ENCODE measurements around the gene CITED2. TPM values are rescaled to one million over a fixed set of nuclear protein-coding genes. Genes with fewer than 3 reads are reported as not detected.
A peak's percentile ranks its signal among the peaks of the same experiment; 100 is the strongest.

The CITED2 gene
- total RNA-seq, 1 donor from 2014 or later: 22.5 TPM

DNA sequence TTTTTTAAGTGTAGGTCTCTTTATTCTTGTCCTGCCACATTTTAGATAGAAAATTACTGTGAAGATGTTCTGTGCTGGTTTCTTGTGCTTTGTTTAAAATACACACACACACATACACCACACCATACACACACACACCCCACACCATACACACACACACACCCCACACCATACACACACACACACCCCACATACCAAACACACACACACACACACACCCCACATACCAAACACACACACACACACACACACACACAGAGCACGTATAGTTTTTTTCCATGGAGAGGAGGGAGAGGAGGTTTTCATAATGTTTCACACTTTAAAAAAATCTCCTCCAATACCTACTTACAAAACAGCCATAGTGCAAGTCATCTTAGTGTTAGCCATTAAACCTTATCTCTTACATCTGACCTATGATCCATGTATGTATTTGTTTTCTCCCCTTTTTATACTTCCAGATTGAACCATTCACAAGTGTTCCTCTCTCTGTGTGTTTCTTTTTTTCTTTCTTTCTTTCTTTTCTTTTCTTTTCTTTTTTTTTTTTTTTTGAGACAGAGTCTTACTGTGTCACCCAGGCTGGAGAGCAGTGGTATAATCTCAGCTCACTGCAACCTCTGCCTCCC, 19.7 kb upstream of the CITED2 start:
- ATAC-seq (ENCODE audit: low read depth) (no peak), DNase-seq (no peak)
- TF ChIP-seq, protein P1, sequence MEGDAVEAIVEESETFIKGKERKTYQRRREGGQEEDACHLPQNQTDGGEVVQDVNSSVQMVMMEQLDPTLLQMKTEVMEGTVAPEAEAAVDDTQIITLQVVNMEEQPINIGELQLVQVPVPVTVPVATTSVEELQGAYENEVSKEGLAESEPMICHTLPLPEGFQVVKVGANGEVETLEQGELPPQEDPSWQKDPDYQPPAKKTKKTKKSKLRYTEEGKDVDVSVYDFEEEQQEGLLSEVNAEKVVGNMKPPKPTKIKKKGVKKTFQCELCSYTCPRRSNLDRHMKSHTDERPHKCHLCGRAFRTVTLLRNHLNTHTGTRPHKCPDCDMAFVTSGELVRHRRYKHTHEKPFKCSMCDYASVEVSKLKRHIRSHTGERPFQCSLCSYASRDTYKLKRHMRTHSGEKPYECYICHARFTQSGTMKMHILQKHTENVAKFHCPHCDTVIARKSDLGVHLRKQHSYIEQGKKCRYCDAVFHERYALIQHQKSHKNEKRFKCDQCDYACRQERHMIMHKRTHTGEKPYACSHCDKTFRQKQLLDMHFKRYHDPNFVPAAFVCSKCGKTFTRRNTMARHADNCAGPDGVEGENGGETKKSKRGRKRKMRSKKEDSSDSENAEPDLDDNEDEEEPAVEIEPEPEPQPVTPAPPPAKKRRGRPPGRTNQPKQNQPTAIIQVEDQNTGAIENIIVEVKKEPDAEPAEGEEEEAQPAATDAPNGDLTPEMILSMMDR (IDR thresholded peaks at IDR 0.05): no peak
- intact Hi-C loops (cut with micrococcal nuclease): no loop called here
- ChIA-PET CTCF (no interaction called here), POLR2A (interaction anchor here (4.8 kb wide), 1 partner anchor 20 kb away, joined by 39 read pairs; the partner anchor contains the start of gene CITED2)
- Mint-ChIP-seq H3K27ac (no peak overlapping the region), H3K4me3 (no peak overlapping the region), H3K9me3 (no peaks in the 10 kb centered on the region), H3K27me3 (no peaks in the 10 kb centered on the region), H3K36me3 (ENCODE audit: low read depth) (no peaks in the 10 kb centered on the region), H3K4me1 (peaks cover 10% of the 10 kb centered on the region)

- ATAC-seq (ENCODE audit: low read depth) (peak; percentile 95), DNase-seq (no peak)
- no peaks in the 10 kb centered on the region for H3K36me3 Mint-ChIP-seq (ENCODE audit: low read depth)
- H3K9me3 Mint-ChIP-seq: no peaks in the 10 kb centered on the region
- ChIA-PET POLR2A (interaction anchor here (4.8 kb wide), 1 partner anchor 18 kb away, joined by 39 read pairs; the partner anchor contains the start of gene CITED2), CTCF (interaction anchor here (1.4 kb wide), 1 partner anchor 20 kb away, joined by 3 read pairs; no protein-coding TSS in a partner anchor)
- H3K4me3 Mint-ChIP-seq: peak overlapping the region; percentile 35
- no peak overlapping the region for H3K27ac Mint-ChIP-seq
- intact Hi-C loops (cut with micrococcal nuclease): loop anchor here (1.0 kb wide), 1 partner anchor 18 kb away; the partner anchor contains the start of gene CITED2
- H3K4me1 Mint-ChIP-seq: peaks cover 10% of the 10 kb centered on the region
- TF ChIP-seq, protein P1 (IDR thresholded peaks at IDR 0.05): no peak
- H3K27me3 Mint-ChIP-seq: no peaks in the 10 kb centered on the region
These were observed 18.3 kb upstream of the CITED2 start for GRCh38 chr6:139392794-139393193.

DNA sequence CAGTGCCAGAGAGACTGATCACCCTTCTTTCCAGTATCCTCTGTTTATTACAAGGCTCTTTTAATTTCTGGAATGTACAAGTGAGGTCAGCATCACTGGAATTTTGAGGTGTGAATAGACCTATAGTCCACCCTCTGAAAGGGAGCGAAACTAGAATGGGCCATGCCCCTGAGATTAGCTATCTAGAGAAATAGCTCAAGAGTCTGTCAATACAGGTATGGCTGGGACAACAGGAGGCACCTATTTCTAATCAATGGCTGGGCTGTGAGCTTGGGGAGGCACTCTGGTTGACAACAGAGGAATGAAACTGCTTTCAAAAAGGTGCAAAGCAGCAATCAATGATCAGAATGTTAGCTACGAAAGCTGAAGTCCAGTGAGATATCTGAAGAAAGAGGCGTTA, 17.3 kb upstream of the CITED2 start:
- Mint-ChIP-seq H3K27ac (no peak overlapping the region), H3K36me3 (ENCODE audit: low read depth) (no peaks in the 10 kb centered on the region), H3K27me3 (no peaks in the 10 kb centered on the region), H3K4me1 (peaks cover 10% of the 10 kb centered on the region), H3K9me3 (no peaks in the 10 kb centered on the region), H3K4me3 (no peak overlapping the region)
- DNase-seq (no peak), ATAC-seq (ENCODE audit: low read depth) (no peak)
- intact Hi-C loops (cut with micrococcal nuclease): no loop called here
- TF ChIP-seq, protein P1 (IDR thresholded peaks at IDR 0.05): no peak
- ChIA-PET CTCF (interaction anchor here (1.4 kb wide), 1 partner anchor 19 kb away, joined by 3 read pairs; no protein-coding TSS in a partner anchor), POLR2A (interaction anchor here (4.8 kb wide), 1 partner anchor 17 kb away, joined by 39 read pairs; the partner anchor contains the start of gene CITED2)

- intact Hi-C loops (cut with micrococcal nuclease): no loop called here
- Mint-ChIP-seq H3K36me3 (ENCODE audit: low read depth) (no peaks in the 10 kb centered on the region), H3K27ac (no peak overlapping the region), H3K4me3 (no peak overlapping the region), H3K27me3 (no peaks in the 10 kb centered on the region), H3K4me1 (peaks cover 10% of the 10 kb centered on the region), H3K9me3 (no peaks in the 10 kb centered on the region)
- ChIA-PET CTCF (no interaction called here), POLR2A (interaction anchor here (1.0 kb wide), 1 partner anchor 16 kb away, joined by 4 read pairs; the partner anchor contains the start of gene CITED2)
- TF ChIP-seq, protein P1 (IDR thresholded peaks at IDR 0.05): no peak
- no peak for ATAC-seq (ENCODE audit: low read depth)
- DNase-seq: no peak
These were observed 16.0 kb upstream of the CITED2 start for GRCh38 chr6:139390447-139390846.

DNA sequence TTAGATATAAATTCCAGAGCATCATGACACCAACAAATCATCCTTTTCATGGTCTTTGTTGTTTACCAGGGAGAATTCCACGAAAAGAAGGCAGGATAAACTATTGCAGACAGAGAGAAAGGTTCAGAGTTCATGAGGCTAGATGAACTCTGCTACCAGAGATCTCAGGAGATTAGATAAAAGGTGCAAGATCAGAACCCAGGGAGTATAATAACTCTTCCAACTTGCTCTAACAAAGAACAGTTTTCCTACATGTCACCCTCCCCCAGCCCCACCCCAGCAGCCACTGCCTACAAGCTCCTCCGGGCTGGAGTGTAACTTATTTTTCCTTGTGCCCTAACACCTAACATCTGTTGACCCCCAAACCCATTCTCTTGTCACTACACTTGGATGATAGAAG, 13.9 kb upstream of the CITED2 start:
- H3K27me3 Mint-ChIP-seq: no peaks in the 10 kb centered on the region
- H3K4me3 Mint-ChIP-seq: no peak overlapping the region

More for the DNA sequence above, 13.9 kb upstream of the CITED2 start:
- TF ChIP-seq, protein P1 (IDR thresholded peaks at IDR 0.05): no peak
- ChIA-PET POLR2A (no interaction called here), CTCF (interaction anchor here (1.2 kb wide), 1 partner anchor 14 kb away, joined by 4 read pairs; the partner anchor contains the start of gene CITED2)
- DNase-seq (no peak), ATAC-seq (ENCODE audit: low read depth) (no peak)
- Mint-ChIP-seq H3K27ac (no peak overlapping the region), H3K4me1 (peaks cover 10% of the 10 kb centered on the region), H3K36me3 (ENCODE audit: low read depth) (no peaks in the 10 kb centered on the region), H3K9me3 (no peaks in the 10 kb centered on the region)
- intact Hi-C loops (cut with micrococcal nuclease): no loop called here

Data from activated B cell treated with CpG ODN at 0.5 μM for 24 hours (primary cell).